ENCODE results near the gene ZNF397.

GRCh38 chr18:35191698-35192025, 49.2 kb upstream of the ZNF397 start:
- TF ChIP-seq POLR2AphosphoS5 (IDR thresholded peaks at IDR 0.05; ENCODE audit: borderline replicate concordance, low read depth, low read length) (no peak), EZH2 (IDR thresholded peaks at IDR 0.05) (no peak), FOXP2 (optimal IDR thresholded peaks at IDR 0.05; ENCODE audit: control extremely low read depth, extremely low read length, insufficient read depth) (no peak)

All from SK-N-MC (cell line).